Cardiac fibroblast (primary cell): ENCODE results near the gene DNM2.

Source experiments
- DNase-seq, 2 donors: peaks; one replicate each; pipeline versions ENCODE4 v3.0.0 to v3.0.0-alpha.2; 2010; ENCODE audit warnings: low read depth in 2 of 2
- H3K4me3 ChIP-seq, 2 donors: replicated peaks in 1 of 2; 1 replicate in 1 of 2; 2 replicates in 1 of 2; pipeline ENCODE4 v1.5.1; 2011; ENCODE audit warnings: low read depth in 2 of 2, low read length in 2 of 2, mild to moderate bottlenecking in 2 of 2, moderate library complexity in 1 of 2
- TF ChIP-seq, protein P1 (sequence below): IDR thresholded peaks from one replicate; pipeline ENCODE4 v1.5.1; 2011; ENCODE audit warnings: low read depth, mild to moderate bottlenecking, low read length, inconsistent platforms

Gene DNM2

DNA sequence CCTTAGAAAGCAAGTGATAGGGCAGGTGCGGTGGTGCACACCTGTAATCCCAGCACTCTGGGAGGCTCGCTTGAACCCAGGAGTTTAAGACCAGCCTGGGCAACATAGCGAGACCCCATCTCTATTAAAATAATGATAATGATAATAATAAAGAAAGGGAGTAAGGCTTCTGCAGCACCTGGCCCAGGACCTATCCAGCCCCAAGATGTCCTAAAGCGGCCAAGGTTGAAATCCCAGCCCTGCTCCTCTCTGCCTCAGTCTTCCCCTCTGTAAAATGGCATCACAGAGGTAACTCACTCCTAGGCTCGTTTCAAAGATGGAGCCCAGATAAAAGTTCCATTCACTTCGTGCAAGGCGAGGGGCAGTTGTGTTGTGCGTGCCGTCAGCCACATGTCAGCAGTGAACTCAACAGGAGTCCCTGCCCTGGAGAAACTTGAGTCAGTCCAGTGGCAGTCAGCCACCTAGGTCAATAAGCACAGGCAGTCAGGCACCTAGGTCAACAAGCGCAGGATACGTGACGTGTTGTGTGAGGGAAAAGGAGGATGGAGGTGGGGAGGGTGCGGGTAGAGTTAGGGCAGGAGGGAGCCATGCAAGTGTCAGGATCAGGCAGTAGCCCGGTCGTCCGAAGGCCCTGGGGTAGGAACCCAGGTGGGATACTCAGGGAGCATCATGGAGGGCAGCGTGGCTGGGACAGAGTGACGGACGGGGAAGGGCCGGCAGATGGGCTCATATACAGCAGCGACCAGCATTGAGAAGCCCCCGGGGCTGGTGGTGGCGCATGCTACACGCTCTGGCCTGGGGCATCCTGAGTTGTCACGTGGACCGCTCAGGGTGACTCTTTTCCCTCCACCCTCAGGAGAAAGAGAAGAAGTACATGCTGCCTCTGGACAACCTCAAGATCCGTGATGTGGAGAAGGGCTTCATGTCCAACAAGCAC lies 101.5 kb downstream of the DNM2 start:
- TF ChIP-seq, protein P1, sequence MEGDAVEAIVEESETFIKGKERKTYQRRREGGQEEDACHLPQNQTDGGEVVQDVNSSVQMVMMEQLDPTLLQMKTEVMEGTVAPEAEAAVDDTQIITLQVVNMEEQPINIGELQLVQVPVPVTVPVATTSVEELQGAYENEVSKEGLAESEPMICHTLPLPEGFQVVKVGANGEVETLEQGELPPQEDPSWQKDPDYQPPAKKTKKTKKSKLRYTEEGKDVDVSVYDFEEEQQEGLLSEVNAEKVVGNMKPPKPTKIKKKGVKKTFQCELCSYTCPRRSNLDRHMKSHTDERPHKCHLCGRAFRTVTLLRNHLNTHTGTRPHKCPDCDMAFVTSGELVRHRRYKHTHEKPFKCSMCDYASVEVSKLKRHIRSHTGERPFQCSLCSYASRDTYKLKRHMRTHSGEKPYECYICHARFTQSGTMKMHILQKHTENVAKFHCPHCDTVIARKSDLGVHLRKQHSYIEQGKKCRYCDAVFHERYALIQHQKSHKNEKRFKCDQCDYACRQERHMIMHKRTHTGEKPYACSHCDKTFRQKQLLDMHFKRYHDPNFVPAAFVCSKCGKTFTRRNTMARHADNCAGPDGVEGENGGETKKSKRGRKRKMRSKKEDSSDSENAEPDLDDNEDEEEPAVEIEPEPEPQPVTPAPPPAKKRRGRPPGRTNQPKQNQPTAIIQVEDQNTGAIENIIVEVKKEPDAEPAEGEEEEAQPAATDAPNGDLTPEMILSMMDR = no peak
- no peak overlapping the region for H3K4me3 ChIP-seq
- no peak for DNase-seq

DNA sequence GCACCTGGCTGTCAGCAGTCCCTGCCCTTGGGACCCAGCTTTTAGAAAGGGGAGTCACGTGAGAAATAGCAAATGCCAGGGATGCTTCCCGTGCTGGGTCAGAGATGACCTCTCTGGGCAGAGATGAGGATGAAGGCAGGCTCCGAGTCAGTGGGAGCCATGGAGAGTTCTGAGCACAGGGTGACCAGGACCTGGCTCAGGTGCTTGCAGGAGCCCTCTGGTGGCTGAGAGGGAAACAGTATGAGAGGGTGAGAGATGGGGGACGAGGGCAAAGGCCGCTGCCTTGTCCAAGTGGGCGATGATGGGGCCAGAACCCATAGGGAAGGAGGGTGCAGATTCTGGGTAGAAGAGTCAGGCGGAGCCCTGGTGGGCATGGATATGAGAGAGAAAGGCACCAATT lies 102.3 kb downstream of the DNM2 start:
- TF ChIP-seq, protein P1 = peak; percentile 29
- DNase-seq = peak in 1 of 2 donors; percentile 21
- no peak overlapping the region for H3K4me3 ChIP-seq

DNA sequence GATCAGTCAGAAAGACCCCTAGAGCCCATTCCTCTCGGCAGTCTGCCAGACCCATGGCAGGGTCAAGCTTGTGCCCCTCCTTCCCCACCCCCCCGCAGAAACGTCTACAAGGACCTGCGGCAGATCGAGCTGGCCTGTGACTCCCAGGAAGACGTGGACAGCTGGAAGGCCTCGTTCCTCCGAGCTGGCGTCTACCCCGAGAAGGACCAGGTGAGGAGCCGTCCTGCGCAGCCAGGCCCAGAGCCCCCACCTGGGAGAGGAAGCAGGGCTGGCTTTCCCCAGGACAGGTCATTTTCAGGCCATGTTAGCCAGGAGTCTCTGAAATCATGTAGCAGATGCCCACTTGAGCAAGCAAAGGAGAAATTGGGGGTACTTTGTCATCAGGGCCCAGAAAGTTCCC lies 105.8 kb downstream of the DNM2 start:
- TF ChIP-seq, protein P1 = no peak
- no peak for DNase-seq
- no peak overlapping the region for H3K4me3 ChIP-seq

DNA sequence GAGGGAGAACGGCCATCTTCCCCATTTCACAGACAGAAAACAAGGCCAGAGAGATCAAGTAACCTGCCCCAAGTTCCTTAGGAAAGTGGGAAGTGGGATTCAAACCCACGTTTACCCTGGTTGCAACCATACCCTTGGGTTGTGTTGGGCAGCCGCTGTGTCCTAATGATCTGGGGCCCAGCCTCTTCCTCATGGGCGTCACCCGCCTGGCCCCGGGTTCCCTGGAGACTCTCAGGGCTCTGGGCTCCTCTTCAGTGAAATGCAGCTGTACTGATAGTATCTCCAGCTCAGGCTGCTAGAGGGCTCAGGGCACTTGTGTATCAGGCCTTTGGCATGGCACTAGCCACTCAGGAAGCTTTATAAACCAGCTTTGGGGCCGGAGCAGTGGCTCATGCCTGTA lies 108.4 kb downstream of the DNM2 start:
- DNase-seq = no peak
- no peak overlapping the region for H3K4me3 ChIP-seq
- TF ChIP-seq, protein P1 = no peak

DNA sequence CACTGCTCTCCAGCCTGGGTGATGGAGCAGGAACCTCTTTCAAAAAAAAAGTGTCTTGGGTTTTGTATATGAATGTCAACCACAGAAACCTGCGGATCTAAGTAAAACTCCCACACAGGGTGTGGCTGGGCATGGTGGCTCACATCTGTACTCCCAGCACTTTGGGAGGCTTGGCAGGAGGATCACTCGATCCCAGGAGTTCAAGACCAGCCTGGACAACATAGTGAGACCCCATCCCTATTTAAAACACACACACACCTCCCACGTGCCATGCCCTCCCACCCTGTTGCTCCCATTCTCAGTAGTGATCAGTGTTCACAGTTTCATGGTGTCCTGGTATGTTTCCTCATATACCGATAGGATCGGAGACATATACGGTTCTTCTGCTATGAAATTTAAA lies 109.0 kb downstream of the DNM2 start:
- no peak overlapping the region for H3K4me3 ChIP-seq
- DNase-seq = no peak
- TF ChIP-seq, protein P1 = no peak

DNA sequence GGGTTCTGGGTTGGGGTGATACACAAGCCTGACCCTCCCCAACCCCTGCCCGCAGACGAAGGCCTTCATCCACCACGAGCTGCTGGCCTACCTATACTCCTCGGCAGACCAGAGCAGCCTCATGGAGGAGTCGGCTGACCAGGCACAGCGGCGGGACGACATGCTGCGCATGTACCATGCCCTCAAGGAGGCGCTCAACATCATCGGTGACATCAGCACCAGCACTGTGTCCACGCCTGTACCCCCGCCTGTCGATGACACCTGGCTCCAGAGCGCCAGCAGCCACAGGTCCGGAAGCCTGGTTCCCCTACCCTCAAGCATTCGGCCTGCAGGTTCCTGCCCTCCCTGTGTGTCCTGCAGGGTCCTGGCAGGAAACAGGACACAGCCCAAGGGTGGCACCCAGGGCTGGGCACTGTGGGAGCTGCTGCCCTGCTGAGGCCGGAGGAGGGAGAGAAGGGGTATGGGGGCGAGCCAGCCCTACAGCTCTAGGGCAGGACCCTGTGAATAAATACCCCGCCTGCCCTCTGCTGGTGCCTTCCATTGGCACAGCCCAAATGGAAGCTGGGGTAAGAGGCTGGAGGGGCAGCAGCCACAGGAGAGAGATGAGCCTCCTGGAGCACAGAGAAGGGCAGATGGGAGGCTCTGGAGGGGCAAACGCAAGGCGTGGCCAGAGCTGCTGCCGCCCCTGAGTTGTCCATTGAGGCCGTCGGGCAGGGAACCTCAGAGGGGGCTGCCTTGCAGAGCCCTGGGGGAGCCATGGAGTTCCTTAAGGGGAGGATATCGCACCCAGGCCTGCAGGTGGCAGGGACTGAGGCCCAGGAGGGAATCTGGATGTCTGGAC lies 111.3 kb downstream of the DNM2 start:
- TF ChIP-seq, protein P1 = peak; percentile 17
- no peak for DNase-seq
- no peak overlapping the region for H3K4me3 ChIP-seq
